GM12872 (cell line): ENCODE data around the gene GABBR2.

Experiments used
- TF ChIP-seq, protein P1 (sequence below): IDR thresholded peaks from 3 replicates; pipeline ENCODE4 v1.5.1; 2011; ENCODE audit warnings: low read depth, mild to moderate bottlenecking, low read length, moderate library complexity; ENCODE audit not compliant: insufficient read depth

GABBR2 gene

DNA sequence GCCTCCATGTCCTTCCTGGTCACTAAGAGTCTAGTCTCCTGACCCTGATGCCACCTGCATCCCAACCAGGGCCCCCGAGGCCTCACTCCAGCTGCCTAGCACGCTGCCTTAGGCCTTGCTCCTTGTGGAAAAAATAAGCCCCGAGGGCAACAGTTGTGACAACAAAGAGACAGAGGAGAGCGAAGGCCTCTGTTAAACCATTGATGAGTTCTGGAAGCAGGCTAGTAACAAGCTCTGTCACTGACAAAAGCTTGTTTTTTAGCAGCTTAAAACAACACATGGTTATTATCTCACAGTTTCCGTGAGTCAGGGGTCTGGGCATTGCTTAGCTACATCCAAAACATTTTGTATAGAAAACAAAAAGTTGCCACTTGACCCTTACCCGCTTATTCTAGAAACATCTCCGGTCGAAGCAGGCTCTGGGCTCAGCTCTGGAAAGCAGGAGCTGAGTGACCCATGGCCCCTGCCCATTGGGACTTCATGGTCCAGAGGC lies 405.1 kb downstream of the GABBR2 start:
- TF ChIP-seq, protein P1, sequence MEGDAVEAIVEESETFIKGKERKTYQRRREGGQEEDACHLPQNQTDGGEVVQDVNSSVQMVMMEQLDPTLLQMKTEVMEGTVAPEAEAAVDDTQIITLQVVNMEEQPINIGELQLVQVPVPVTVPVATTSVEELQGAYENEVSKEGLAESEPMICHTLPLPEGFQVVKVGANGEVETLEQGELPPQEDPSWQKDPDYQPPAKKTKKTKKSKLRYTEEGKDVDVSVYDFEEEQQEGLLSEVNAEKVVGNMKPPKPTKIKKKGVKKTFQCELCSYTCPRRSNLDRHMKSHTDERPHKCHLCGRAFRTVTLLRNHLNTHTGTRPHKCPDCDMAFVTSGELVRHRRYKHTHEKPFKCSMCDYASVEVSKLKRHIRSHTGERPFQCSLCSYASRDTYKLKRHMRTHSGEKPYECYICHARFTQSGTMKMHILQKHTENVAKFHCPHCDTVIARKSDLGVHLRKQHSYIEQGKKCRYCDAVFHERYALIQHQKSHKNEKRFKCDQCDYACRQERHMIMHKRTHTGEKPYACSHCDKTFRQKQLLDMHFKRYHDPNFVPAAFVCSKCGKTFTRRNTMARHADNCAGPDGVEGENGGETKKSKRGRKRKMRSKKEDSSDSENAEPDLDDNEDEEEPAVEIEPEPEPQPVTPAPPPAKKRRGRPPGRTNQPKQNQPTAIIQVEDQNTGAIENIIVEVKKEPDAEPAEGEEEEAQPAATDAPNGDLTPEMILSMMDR = no peak

DNA sequence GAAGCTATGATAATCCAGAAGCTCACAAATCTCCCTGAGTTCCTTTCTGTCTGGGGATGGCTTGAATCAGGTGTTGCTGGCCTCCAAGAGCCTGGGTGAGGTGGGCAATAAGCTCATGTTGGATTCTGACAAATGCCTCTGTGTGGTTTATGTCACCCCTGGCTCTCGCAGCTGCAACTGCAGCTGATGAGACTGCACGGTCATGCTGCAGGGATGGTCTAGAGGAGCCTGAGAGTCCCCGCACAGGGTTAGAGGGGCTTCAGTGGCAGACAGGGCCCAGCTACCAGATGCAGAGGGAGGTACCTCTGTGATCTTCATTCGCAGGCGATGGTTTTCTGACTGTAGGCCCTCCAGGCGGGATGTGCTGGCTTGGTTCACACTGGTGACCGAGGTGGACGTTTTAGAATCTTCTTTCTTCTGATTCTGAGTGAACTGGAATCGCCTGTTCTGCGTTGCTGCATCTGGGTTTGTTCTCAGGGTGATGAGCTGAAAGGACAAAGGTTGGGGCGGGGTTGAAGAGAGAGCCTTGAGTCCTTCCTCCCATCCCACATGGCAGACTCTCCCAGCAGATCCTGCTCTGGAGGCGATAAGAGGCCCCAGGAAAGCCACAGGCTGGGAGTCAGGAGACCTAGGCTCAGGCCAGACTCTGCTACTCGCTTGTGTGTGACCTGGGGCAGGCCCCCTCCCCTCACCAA lies 405.6 kb downstream of the GABBR2 start:
- TF ChIP-seq, protein P1 = no peak

DNA sequence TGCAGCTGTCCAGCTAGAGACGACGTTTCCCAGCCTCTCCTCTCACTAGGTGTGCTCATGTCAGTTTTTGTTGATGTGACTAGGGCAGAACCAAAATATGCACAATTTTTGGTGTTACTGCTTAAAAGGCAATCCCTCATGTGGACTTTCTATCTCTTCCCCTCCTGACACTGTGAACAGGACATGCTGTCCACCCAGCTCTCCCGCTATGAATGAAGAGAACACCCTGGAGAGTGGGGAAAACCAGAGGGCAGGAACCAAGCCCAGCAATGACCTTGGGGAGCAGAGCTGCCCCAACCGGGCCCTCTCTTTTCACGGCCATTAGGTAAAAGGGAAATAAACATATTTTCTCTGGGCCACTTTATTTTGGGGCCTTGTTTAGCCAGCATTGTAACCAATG lies 406.6 kb downstream of the GABBR2 start:
- TF ChIP-seq, protein P1 = no peak

DNA sequence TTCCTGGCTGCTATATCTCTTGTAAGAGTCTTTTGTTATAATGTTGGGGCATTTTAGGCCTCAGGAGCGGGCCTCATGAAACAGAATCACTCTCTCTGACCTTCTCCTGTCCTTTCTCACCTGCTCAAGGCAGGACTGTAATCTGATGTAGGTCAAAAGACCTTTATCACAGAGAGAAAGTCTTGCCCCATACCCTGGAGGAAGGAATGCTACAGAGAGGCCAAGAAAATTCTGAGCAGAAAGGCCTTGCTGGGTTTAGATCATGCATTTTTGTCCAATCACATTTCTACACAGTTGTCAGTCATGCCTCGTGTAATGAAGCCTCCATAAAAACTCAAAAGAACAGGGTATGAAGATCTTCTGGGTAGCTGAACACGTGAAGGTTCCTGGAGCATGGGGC lies 408.1 kb downstream of the GABBR2 start:
- TF ChIP-seq, protein P1 = no peak

DNA sequence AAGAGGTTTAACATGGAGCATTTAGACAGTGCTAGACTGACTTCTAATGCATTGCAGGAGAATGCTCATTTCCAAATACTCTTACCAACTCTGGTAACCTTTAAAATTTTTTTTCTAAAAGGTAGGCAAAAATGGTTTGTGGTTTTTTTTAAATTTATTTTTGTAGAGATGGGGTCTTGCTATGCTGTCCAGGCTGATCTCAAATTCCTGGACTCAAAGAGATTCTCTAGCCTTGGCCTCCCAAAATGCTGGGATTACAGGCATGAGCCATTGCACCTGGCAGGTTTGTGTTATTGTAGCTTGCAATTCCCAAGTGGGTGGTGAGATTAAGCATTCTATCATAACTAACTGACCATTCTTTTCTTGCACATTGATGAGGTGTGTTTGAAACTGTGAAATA lies 410.3 kb downstream of the GABBR2 start:
- TF ChIP-seq, protein P1 = no peak

DNA sequence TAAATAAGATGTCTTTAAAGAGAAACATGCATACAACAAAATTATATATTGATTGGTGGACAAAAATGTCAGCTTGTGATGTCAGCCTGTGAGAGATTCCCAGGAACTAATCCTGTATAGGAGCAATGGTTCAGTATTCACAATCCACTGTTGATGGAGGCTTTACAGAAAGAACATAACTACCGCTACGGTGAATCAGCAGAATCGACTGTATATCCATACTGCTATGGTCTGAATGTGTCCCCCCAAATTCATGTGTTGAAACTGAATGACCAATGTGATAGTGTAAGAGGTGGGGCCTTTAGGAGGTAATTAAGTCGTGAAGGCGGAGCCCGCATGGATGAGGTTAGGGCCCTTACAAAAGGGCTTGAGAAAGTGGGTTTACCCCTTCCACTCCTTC lies 412.9 kb downstream of the GABBR2 start:
- TF ChIP-seq, protein P1 = no peak

DNA sequence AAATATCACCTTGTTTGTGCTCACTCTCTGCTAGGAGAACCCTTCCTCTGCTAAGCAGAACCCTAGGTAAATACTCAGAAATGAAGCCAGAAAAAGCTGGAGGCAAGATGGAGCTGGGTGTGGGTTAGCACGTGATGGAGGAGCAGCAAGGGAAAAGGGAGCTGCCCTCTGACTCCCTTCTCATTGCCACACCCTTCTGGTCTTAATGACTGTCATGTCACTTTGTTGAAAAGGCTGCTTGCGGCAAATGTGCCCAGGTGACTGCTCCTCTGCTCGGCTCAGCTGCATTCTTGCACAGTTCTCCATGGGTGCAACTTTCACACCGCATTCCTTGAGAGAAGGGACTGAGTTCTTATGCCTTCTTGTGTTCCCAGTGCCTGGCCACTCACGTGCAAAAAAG lies 416.9 kb downstream of the GABBR2 start:
- TF ChIP-seq, protein P1 = no peak
